HG02852 (cell line): Measurements from ENCODE around the gene DIP2C.
"Not testable (repeated sequence)": the region's sequence is repeated elsewhere in the genome, so short reads cannot be mapped to it uniquely, and the experiment has no call there.

ENCODE experiments used
- ATAC-seq: cut with Tn5 transposase; IDR thresholded peaks from one replicate; pipeline ENCODE4 v1.9.1; 2021; ENCODE audit warnings: mild to moderate bottlenecking, moderate library complexity; ENCODE audit not compliant: unreplicated experiment

Gene DIP2C

DNA sequence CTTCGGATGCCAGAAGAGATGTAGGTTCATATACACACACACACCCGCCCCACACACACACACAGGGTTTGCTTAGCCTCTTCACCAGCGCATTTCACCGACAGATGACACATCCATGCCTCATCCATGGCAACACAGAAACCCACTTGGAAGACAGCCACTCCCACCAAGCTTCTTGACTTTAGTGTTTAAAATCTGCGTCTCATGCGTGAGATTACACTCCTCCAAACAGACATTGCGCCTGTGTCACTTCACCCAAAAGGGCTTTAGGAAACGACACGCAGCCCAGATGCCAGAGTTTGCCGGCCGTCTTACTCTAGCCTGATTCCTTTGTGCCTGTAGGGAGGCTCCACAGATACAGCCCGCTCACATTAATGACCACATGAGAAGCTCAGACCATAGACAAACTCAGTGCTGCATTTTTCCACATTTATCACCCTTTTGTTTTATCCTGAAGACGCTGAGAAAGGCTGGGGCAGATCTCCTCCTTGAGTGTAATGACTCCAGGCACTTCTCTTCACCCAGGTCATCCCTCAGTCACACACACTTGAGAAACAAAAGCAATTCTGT is 73.8 kb downstream of the DIP2C start:
- ATAC-seq, result no peak

- ATAC-seq, result no peak
Measured at GRCh38 chr10:614790-615582, 74.5 kb downstream of the DIP2C start.

DNA sequence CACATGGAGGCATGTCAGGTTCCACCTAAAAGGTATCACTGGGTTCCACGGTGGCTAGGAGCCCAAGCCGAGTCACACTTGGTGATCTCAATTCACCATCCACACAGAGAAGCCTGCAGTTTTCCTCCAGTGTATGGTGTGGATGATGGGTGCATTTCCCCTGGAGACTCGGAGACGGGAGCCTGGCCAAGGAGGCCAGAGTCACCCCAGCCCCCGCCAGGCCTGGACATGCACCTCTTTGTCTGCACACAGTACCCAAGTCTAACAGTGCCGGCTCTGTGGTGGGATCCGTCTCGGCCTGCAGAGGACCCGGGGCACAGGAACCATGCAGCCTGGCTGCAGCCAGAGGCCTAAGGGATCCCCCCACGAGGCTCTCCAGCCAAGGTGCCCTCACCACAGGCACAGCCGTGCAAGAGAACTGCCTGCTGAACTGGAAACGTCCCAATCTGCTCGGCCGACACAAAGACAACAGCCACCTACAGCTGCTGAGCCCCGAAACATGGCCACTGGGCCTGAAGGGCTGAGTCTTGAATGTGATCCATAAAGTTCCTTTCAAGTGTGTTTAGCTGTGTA is 75.2 kb downstream of the DIP2C start:
- no peak for ATAC-seq

DNA sequence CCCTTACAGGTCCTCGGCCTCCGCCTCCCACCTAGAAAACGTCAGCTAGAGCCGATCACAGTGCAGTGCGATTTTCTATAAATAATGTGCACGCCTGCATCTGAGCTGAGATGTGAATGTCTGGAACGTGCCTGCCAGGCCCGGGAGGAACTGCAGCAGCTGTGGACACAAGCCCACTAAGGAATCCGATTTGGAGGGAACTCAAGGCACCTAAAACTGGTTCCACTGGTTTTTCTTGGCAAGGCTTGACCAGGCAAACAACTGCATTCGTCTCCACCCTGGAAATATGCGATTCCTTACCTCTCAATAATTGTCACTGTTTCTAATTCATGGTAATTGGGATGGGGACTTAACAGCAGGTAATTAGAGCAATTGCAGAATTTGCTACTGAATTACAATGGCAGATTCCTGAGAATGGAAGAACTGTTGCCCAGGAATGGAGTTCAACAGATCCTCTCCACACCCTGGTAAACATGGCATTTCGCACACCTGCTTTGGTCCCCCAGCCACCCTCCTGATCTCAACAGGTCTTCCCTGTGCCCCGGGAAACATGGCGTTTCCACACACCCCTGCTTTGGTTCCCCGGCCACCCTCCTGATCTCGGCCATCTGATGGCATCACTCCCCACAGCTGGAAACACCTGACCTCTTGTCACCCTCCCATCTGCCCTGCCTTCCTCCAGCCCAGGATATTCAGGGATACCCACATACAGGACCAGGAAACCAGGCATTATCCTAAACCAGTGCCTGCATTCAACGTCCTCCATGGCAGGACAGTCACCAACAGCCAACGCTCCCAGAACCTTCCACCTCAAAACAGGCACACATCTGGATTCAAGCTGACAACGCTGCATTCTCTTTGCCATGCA is 76.0 kb downstream of the DIP2C start:
- ATAC-seq, result no peak

GRCh38 chr10:612696-613095 is 76.8 kb downstream of the DIP2C start:
- ATAC-seq, result no peak

DNA sequence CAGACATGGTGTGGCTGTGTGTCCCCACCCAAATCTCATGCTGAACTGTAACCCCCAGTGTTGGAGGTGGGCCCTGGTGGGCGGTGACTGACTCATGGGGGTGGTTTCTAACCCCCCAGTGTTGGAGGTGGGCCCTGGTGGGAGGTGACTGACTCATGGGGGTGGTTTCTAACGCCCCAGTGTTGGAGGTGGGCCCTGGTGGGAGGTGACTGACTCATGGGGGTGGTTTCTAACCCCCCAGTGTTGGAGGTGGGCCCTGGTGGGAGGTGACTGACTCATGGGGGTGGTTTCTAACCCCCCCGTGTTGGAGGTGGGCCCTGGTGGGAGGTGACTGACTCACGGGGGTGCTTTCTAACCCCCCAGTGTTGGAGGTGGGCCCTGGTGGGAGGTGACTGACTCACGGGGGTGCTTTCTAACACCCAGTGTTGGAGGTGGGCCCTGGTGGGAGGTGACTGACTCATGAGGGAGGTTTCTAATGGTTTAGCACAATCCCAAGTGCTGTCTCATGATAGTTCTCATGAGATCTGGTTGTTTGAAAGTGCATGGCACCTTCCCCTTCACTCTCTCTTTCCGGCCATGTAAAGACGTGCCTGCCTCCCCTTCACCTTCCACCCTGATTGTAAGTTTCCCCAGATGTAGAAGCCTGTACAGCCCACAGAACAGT is 78.7 kb downstream of the DIP2C start:
- ATAC-seq, result not testable (repeated sequence)

- no peak for ATAC-seq
Measured at GRCh38 chr10:609868-610545, 79.5 kb downstream of the DIP2C start.

GRCh38 chr10:609262-609658 is 80.2 kb downstream of the DIP2C start:
- no peak for ATAC-seq

- no peak for ATAC-seq
Measured at GRCh38 chr10:608331-609261, 80.9 kb downstream of the DIP2C start.

GRCh38 chr10:607545-608185 is 81.8 kb downstream of the DIP2C start:
- ATAC-seq, result no peak

DNA sequence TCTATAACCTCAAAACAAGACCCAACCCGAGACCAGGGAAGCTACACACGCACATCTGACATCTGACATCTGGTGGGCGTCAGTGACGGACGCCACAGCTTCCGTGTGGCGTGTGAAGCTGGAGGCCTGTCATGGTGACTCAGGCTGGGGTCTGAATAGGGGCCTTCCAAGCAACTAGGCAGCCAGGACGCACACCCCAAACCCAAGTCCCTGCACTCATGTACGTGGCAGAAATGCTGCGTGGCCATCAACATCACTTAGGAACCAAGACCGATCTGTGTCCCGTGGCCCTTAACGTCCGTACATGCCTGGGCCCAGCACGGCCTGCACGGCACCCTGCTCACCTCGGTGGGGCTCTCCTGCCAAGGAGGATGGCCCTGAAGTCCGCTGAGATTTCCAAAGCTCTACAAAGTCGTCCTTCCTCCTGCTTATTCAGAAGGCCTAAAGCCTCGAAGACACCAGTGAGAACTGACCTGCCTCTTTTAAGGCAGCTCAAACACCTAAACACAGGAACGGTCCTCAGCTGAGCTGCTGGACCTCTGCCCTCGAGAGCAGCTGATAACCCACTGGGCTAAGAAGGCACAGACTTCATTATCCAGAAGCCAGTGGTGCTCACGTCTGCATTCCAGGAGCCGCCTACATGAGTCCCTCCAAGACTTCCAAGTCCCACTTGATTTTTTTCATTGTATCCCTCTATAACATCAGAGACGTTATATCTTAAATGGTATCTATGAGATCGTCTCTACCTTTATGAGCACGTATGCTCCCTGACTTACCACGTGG is 82.5 kb downstream of the DIP2C start:
- no peak for ATAC-seq

DNA sequence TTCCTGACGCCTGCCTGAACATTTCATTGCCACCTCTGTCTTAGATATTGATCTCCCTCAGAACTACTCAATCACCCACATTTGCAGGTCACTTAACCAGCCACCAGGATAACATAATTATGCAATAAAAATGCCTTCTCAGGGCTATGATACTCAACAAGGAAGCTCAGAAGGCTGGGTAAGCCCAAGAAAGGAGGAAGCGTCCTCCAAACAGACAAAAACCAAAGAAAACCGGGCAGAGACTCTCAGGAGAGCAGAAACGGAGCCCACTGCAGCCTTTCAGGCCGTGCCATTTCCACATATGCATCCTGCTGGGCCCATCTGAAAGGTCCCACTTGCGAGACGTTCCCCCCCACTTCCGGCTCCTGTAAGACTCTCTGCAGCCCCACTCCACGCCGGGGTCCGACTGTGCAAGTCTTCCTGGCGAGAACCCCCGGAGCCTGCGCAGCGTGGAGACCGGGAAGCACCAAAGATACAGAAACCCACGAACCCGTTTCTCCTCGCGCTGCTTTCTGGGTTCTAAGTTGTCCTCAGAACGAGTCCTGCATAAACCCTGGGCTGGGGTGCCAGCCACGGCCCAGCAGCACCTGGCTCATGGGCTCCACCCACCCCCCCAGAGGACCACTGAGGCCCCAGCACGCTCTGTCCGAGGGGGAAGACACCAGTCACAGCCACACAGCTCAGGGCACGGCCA is 83.7 kb downstream of the DIP2C start:
- no peak for ATAC-seq

DNA sequence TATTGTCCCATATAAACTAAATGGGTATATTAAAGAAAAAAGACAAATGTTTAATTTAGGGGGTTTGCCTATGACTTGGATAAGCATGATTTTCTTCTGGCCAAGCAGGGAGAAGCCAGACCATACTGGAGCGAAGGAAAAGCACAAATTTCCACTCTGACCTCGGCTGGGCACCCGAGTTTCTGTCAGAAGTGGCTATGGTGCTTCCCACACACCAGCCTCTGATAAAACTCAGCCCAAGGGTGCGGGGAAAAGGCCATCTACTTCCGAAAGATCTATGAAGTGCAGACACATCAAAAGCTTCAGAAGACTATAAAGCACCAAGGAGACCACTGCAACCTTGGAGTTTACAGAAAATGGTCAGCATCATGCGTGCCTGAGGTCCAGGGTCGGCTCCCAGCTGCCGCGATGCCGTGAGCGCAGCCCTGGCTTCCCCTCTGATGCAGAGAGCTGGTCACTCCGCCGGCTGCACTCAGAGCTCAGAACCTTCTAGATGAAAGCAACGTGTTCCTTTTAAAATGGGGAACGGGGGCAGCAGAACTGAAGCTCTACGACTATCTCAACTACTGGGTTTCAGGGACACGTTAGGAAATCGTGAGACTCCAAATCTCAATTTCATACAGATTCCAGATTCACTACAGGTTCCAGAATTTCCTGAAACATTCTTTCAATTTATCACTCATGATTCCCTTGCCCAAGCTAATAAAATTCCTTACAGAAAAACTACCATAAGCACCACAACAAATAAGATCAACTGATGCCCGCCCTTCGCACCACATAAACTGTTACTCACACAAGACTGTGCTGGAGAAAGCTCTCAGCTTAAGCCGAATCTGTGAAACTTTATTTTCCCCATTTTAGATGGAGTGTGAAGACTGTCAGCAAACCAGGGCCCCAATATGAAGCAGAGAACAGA is 84.5 kb downstream of the DIP2C start:
- ATAC-seq, result no peak

DNA sequence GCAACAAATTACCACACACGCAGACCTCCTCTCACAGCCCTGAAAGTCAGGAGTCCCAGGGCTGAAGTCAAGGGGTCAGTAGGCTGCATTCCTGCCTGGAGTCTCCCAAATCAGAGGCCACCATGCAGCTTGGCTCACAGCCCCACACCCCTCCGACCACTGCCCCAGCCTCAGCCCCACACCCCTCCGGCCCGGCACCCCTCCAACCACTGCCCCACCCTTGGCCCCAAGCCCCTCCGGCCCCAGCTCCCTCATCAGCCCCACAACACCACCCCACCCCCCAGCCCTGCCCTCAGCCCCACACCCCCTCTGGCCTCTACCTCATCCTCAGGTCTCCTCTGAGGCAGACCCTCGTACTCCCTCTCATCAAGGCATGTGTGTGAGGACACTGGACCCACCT is 85.7 kb downstream of the DIP2C start:
- no peak for ATAC-seq

DNA sequence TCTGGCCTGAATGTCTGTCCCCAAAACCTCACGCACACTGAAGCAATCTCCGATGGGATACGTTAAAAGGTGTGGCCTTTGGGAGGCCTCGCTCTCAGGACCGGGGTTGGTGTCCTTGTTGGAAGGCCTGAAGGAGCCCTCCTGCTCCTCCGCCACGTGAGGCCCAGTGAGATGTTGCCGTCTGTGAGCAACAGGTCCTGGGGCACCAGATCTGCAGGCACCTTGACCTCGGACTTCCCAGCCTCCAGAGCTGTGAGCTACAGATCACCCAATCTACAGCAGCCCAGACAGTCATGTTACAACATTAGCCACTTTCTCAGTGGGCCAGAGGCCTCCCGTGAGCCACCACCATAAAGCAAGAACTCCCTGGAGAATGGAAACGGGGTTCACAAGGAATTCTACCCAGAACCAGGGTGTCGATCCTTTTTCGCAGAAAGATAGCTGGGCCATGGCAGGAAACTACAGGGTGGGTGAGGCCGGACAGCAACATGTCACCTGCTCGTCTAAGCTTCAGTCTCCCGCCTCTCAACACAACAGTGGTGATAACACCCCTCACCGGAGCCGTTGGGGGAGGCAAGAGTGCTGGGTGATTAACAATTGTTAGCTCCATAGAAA is 87.0 kb downstream of the DIP2C start:
- ATAC-seq, result no peak

DNA sequence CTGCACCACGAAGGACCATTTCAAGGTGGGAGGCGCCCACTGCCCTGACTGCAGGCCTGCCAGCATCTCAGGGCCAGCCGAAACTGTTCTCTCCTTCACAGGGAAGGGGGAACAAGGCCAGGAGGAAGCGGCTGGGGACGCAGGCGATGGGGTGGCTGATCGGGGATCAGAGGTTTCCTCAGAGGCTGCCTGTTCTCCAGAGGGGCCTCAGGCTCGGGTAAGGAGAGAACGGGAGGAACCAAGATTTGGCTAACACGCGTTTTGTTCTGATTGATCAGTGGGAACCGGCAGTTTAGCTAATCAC is 87.9 kb downstream of the DIP2C start:
- ATAC-seq, result no peak
